Osteocyte (in vitro differentiated cells): ENCODE data around the gene ST3GAL3. TPM values are rescaled to one million over a fixed set of nuclear protein-coding genes. Genes with fewer than 3 reads are reported as not detected.

Experiments
- DNase-seq: peaks from one replicate; pipeline ENCODE4 v3.0.0; 2021; ENCODE audit warnings: mixed read lengths; ENCODE audit not compliant: unreplicated experiment; ENCODE audit errors: extremely low spot score
- H3K27ac Mint-ChIP-seq: one replicate; pipeline ENCODE4 v1.8.0; 2021; ENCODE audit warnings: mild to moderate bottlenecking, mixed read lengths; ENCODE audit not compliant: unreplicated experiment
- H3K27me3 Mint-ChIP-seq: one replicate; pipeline ENCODE4 v1.8.0; 2021; ENCODE audit warnings: mixed read lengths; ENCODE audit not compliant: unreplicated experiment
- H3K36me3 Mint-ChIP-seq: one replicate; pipeline ENCODE4 v1.8.0; 2021; ENCODE audit warnings: mixed read lengths; ENCODE audit not compliant: unreplicated experiment
- H3K4me1 Mint-ChIP-seq: one replicate; pipeline ENCODE4 v1.8.0; 2021; ENCODE audit warnings: mixed read lengths; ENCODE audit not compliant: unreplicated experiment
- H3K4me3 Mint-ChIP-seq: one replicate; pipeline ENCODE4 v1.8.0; 2021; ENCODE audit warnings: mild to moderate bottlenecking, moderate library complexity, mixed read lengths; ENCODE audit not compliant: unreplicated experiment
- H3K9me3 Mint-ChIP-seq: one replicate; pipeline ENCODE4 v1.8.0; 2021; ENCODE audit warnings: mixed read lengths; ENCODE audit not compliant: unreplicated experiment
- CTCF ChIP-seq: fragments of 200-600 bp; sonication (generic); IDR thresholded peaks from 2 replicates; pipeline ENCODE4 v1.5.0; 2021; ENCODE audit warnings: antibody characterized with exemption, mild to moderate bottlenecking, moderate library complexity
- total RNA-seq: library from RNA; stranded (reverse); gene quantifications from 2 replicates; pipeline ENCODE4 v1.2.1, GENCODE V29; 2021

ST3GAL3 gene
- total RNA-seq, 1 donor from 2014 or later, result 26.4 TPM

GRCh38 chr1:43958351-43959255 lies 251.3 kb downstream of the ST3GAL3 start:
- H3K36me3 Mint-ChIP-seq, result peaks cover 22% of the 10 kb centered on the region
- no peaks in the 10 kb centered on the region for H3K4me1 Mint-ChIP-seq
- no peaks in the 10 kb centered on the region for H3K27me3 Mint-ChIP-seq
- H3K4me3 Mint-ChIP-seq, result no peak overlapping the region
- DNase-seq, result no peak
- TF ChIP-seq CTCF, result no peak
- no peak overlapping the region for H3K27ac Mint-ChIP-seq
- H3K9me3 Mint-ChIP-seq, result no peaks in the 10 kb centered on the region

- Mint-ChIP-seq H3K4me1 (no peaks in the 10 kb centered on the region), H3K9me3 (no peaks in the 10 kb centered on the region), H3K27me3 (no peaks in the 10 kb centered on the region), H3K36me3 (peaks cover 22% of the 10 kb centered on the region), H3K4me3 (no peak overlapping the region), H3K27ac (no peak overlapping the region)
- DNase-seq, result no peak
- TF ChIP-seq CTCF, result no peak
Measured at GRCh38 chr1:43960798-43961197, 253.5 kb downstream of the ST3GAL3 start.

- H3K4me1 Mint-ChIP-seq, result no peaks in the 10 kb centered on the region
- peaks cover 24% of the 10 kb centered on the region for H3K36me3 Mint-ChIP-seq
- H3K4me3 Mint-ChIP-seq, result no peak overlapping the region
- H3K27me3 Mint-ChIP-seq, result no peaks in the 10 kb centered on the region
- H3K9me3 Mint-ChIP-seq, result no peaks in the 10 kb centered on the region
- no peak for DNase-seq
- no peak for TF ChIP-seq CTCF
- H3K27ac Mint-ChIP-seq, result no peak overlapping the region
Measured at GRCh38 chr1:43961692-43962091, 254.4 kb downstream of the ST3GAL3 start.

GRCh38 chr1:43962324-43962723 lies 255.0 kb downstream of the ST3GAL3 start:
- no peaks in the 10 kb centered on the region for H3K9me3 Mint-ChIP-seq
- H3K27ac Mint-ChIP-seq, result no peak overlapping the region
- TF ChIP-seq CTCF, result no peak
- H3K4me1 Mint-ChIP-seq, result no peaks in the 10 kb centered on the region
- H3K36me3 Mint-ChIP-seq, result peaks cover 25% of the 10 kb centered on the region
- no peak overlapping the region for H3K4me3 Mint-ChIP-seq
- H3K27me3 Mint-ChIP-seq, result no peaks in the 10 kb centered on the region
- DNase-seq, result no peak

- Mint-ChIP-seq H3K27me3 (no peaks in the 10 kb centered on the region), H3K4me1 (no peaks in the 10 kb centered on the region), H3K36me3 (peaks cover 28% of the 10 kb centered on the region), H3K9me3 (peaks cover 1% of the 10 kb centered on the region), H3K27ac (no peak overlapping the region), H3K4me3 (no peak overlapping the region)
- no peak for DNase-seq
- no peak for TF ChIP-seq CTCF
Measured at GRCh38 chr1:43963006-43963405, 255.7 kb downstream of the ST3GAL3 start.
